ENCODE results near the gene SPACA4. TPM values are rescaled to one million over a fixed set of nuclear protein-coding genes. Genes with fewer than 3 reads are reported as not detected.

Gene SPACA4
- total and polyA plus RNA-seq, 9 of the 15 experiments (the other 6 are each of a cell fraction or from before 2014, with no cell fraction given), result not detected

- TF ChIP-seq SPI1 (IDR thresholded peaks at IDR 0.05; ENCODE audit: borderline replicate concordance, low read depth, low read length), result no peak
- TF ChIP-seq, protein P1, sequence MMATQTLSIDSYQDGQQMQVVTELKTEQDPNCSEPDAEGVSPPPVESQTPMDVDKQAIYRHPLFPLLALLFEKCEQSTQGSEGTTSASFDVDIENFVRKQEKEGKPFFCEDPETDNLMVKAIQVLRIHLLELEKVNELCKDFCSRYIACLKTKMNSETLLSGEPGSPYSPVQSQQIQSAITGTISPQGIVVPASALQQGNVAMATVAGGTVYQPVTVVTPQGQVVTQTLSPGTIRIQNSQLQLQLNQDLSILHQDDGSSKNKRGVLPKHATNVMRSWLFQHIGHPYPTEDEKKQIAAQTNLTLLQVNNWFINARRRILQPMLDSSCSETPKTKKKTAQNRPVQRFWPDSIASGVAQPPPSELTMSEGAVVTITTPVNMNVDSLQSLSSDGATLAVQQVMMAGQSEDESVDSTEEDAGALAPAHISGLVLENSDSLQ (IDR thresholded peaks at IDR 0.05), result peak; percentile 31; the same call in 1 of the 2 replicates
- peak; percentile 86 for TF ChIP-seq FOS (IDR thresholded peaks at IDR 0.05; ENCODE audit: extremely low read depth, insufficient read length)
- no peak for TF ChIP-seq DPF2 (IDR thresholded peaks at IDR 0.05)
- TF ChIP-seq CTCFL (IDR thresholded peaks at IDR 0.05; ENCODE audit: borderline replicate concordance, insufficient read depth, low read depth, low read length, poor library complexity, severe bottlenecking), result no peak
- TF ChIP-seq CTBP1 (IDR thresholded peaks at IDR 0.05; ENCODE audit: borderline replicate concordance), result no peak; the same call in 1 of the 2 replicates
- TF ChIP-seq PRPF4 (IDR thresholded peaks at IDR 0.05; ENCODE audit: insufficient read depth, low read depth, low read length, poor library complexity, severe bottlenecking), result no peak
- TF ChIP-seq SMARCE1 (IDR thresholded peaks at IDR 0.05), result no peak
- no peak for TF ChIP-seq ZNF354B (CRISPR knock-in tag; IDR thresholded peaks at IDR 0.05)
- TF ChIP-seq HMGN3 (IDR thresholded peaks at IDR 0.05; ENCODE audit: borderline replicate concordance, extremely low read depth, insufficient read length, low read depth, low read length), result peak; percentile 73
- peak; percentile 66 for TF ChIP-seq MYC (IDR thresholded peaks at IDR 0.05; ENCODE audit: low read depth, low read length)
- TF ChIP-seq MYC (CRISPR knock-in tag; IDR thresholded peaks at IDR 0.05; ENCODE audit: borderline replicate concordance, low read depth), result no peak
- TF ChIP-seq MBD2 (IDR thresholded peaks at IDR 0.05; ENCODE audit: borderline replicate concordance, low read depth), result peak; percentile 89; the same call in 1 of the 2 replicates
- TF ChIP-seq CHD2 (IDR thresholded peaks at IDR 0.05; ENCODE audit: low read depth, low read length), result peak; percentile 91
- no peak for TF ChIP-seq ZNF740 (CRISPR knock-in tag; IDR thresholded peaks at IDR 0.05)
- TF ChIP-seq ZNF740 (tag; IDR thresholded peaks at IDR 0.05), result no peak
- TF ChIP-seq, protein P2, sequence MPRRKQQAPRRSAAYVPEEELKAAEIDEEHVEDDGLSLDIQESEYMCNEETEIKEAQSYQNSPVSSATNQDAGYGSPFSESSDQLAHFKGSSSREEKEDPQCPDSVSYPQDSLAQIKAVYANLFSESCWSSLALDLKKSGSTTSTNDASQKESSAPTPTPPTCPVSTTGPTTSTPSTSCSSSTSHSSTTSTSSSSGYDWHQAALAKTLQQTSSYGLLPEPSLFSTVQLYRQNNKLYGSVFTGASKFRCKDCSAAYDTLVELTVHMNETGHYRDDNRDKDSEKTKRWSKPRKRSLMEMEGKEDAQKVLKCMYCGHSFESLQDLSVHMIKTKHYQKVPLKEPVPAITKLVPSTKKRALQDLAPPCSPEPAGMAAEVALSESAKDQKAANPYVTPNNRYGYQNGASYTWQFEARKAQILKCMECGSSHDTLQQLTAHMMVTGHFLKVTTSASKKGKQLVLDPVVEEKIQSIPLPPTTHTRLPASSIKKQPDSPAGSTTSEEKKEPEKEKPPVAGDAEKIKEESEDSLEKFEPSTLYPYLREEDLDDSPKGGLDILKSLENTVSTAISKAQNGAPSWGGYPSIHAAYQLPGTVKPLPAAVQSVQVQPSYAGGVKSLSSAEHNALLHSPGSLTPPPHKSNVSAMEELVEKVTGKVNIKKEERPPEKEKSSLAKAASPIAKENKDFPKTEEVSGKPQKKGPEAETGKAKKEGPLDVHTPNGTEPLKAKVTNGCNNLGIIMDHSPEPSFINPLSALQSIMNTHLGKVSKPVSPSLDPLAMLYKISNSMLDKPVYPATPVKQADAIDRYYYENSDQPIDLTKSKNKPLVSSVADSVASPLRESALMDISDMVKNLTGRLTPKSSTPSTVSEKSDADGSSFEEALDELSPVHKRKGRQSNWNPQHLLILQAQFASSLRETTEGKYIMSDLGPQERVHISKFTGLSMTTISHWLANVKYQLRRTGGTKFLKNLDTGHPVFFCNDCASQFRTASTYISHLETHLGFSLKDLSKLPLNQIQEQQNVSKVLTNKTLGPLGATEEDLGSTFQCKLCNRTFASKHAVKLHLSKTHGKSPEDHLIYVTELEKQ (CRISPR knock-in tag; IDR thresholded peaks at IDR 0.05), result no peak
- TF ChIP-seq HNRNPH1 (optimal IDR thresholded peaks at IDR 0.05; ENCODE audit: low read depth, low read length), result no peak
- 0 out of 4 replicates have a peak, but pooled peaks of 1 of the 2 experiments have one; percentile 49 for TF ChIP-seq ZNF639 (CRISPR knock-in tag; conservative IDR thresholded peaks at IDR 0.05 in 1 of 2, IDR thresholded peaks at IDR 0.05 in 1 of 2)
Observed at GRCh38 chr19:48624067-48624594, 17.6 kb downstream of the SPACA4 start (continued).
